ENCODE measurements around the gene ABCA5.

ABCA5 gene

DNA sequence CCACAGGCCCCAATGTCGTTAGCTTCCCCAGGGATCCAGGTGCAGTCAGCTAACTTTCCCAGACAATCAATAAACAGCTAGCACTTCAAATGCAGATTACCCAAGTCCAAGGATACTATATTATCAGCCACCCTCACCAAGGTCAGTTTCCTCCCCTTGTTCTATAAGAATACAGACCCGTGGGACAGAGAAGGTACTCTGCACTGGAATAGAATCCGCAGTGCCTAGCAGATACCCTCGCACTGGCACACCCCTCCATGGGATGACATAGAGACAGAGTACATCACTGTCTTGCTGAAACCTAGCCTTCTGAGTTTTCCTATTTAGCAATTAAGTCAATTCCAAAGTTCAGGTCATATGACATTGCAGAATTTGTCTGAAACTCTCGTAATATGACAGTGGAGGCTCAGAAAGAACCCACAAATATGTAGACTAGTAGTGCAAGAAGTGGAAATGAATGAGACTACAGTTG, 58.4 kb downstream of the ABCA5 start:
- DNase-seq (ENCODE audit: low read depth in 2 of 2): no peak

DNA sequence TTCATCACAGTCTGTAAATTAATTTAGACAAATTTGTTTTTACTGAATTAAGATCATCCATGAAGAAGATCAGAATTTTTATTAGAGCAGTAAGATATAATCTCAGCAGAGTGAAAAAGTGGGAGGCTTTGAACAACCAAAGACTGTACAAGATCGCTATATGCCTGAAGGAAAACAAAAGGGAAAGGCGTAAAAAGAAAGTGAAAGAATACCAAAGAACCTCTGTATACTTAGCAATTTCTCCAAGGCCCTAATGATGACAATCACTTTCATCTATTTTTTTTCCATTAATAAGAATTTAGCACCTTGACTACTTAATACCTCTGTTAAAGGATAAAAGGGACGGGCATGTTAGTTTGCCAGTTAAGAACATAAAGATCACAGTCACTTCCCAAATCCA, 59.7 kb downstream of the ABCA5 start:
- no peak for DNase-seq (ENCODE audit: low read depth in 2 of 2)

GRCh38 chr17:69265873-69266272, 61.1 kb downstream of the ABCA5 start:
- DNase-seq (ENCODE audit: low read depth in 2 of 2): no peak

GRCh38 chr17:69254187-69254586, 72.7 kb downstream of the ABCA5 start:
- DNase-seq (ENCODE audit: low read depth in 2 of 2): no peak

DNA sequence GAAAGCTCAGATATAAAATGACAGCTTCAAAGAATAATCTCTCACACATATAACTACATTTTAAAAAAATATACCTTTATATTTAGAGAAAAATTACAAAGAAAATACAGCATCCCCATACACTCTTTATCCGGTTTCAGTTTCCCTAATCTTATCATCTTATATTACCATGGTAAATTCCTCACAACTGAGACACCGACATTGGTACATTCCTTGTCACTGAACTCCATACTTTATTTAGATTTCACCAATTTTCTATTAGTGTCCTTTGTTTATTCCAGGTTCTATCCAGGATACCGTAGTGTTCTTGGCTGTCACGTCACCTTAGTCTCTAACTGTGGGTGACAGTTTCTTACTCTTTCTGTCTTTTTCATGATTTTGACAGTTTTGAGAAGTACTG, 76.3 kb downstream of the ABCA5 start:
- no peak for DNase-seq (ENCODE audit: low read depth in 2 of 2)

GRCh38 chr17:69246726-69247375, 80.1 kb downstream of the ABCA5 start:
- no peak for DNase-seq (ENCODE audit: low read depth in 2 of 2)

DNA sequence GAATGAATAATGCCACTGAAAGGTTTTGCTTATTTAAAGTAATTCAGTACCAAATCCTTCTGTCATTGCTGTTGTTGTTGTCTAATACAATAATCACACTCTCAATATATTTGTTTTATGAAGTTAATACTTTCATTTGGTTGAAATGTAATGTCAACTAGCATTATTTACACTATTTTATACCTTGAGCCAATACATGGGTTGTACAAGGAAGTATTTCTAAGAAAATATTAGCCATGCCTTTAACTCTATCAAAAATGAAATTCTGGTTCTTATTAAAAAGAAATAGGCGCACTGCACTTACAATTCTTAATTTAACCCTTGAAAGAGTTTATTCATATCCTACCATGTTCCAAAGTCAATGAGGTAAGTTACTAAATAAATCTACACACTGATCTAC, 80.7 kb downstream of the ABCA5 start:
- DNase-seq (ENCODE audit: low read depth in 2 of 2): no peak

DNA sequence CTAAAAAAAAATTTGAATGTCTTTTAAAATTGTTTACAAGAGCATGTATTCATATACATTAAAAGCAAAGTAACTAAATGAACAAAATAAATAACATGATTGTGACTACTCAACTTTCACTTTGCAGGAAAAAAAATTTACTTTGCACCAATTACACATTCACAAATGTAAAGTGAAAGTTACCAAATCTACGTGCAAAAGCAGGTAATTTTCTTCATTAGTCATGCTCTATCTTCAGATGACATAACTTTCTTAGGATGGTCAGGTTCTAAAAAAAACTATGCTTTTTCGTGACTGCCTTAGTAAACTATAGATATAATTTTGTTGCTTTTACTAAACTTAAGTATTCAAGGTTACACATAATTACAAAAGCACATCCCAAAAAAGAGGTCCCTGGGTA, 81.3 kb downstream of the ABCA5 start:
- DNase-seq (ENCODE audit: low read depth in 2 of 2): no peak

DNA sequence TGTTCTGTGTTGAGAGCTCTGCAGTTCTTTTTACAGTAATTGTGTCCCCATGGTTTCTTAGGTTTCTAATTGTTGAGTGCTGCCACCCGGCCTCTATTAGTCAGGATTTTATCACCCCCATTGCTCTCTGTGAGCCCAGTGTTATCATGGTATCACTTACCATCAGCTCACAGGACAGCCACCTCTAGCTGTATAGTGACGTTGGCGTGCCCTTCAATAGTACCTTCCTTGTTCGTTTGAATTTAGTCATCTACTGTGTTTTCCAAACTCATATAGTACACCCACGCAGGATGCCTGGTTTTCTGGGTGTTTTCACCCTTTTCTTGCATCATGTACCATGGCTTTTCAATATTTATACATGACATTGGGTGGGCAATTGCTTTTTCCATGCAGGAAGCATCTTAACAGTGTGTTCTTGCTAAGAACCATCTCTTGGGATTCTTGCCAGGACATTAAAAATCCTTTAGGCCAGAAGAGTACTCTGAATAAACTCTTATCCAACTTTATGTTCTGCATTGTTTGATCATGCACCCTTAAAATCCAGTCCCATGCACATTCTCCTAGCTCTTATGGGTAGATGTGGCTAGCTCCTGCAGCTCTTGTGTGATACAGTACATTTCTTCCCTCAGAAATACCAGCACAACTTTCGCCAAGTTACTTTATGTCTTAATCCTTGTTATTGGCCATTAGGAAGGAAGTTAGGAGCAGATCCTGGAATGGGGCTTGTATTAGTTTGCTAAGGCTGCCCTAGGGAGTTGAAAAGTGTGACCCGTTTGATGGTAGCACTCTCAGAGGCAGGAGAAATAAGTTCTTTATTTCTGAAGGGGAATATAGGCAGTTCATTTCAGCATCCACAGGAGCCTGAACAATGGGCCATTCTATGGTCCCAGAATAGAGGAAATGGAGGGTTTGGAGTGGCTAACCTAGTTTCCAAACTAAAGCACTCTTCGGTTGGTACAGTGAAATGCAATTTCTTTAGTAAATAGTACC, 87.0 kb downstream of the ABCA5 start:
- no peak for DNase-seq (ENCODE audit: low read depth in 2 of 2)

- DNase-seq (ENCODE audit: low read depth in 2 of 2): no peak
These were observed 90.0 kb downstream of the ABCA5 start for GRCh38 chr17:69236946-69237345.

- no peak for DNase-seq (ENCODE audit: low read depth in 2 of 2)
These were observed 90.5 kb downstream of the ABCA5 start for GRCh38 chr17:69236464-69236863.

DNA sequence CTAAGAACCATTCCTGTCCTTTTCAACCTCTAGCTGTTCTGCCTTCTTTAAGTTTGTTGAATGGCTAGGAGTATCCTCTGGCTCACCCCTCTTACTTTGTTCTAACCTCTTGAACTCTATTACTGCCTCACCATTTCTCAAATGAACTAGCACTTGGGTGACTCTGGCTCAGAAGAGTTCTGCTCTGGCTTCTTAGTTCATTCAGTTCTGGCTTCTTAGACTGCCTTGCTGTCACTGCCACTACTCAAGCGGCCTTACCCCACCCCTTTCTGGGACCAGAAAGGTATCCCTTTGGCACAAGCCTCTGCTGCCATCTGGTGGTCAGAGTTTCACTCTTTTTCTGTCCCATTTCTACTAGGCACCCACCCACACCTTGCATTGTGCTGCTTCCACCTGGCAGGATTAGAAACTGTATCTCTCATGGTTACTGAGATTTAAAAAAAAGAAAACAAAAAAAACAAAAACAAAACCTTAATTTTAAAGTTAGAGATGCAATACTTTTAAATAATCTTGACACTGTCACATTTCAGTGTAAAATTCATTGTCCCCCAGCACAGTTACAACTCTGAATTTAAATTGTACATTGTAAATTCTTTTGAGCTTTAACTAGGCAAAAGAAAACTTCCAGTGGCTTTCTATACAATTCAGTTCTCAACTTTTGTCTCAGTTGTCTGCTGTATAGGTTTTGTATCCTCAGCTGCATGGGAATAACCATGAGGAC, 91.4 kb downstream of the ABCA5 start:
- DNase-seq (ENCODE audit: low read depth in 2 of 2): peak in 1 of 2 donors; percentile 23

- DNase-seq (ENCODE audit: low read depth in 2 of 2): no peak
These were observed 94.3 kb downstream of the ABCA5 start for GRCh38 chr17:69232650-69233049.

GRCh38 chr17:69231521-69231920, 95.4 kb downstream of the ABCA5 start:
- no peak for DNase-seq (ENCODE audit: low read depth in 2 of 2)

- DNase-seq (ENCODE audit: low read depth in 2 of 2): no peak
These were observed 96.0 kb downstream of the ABCA5 start for GRCh38 chr17:69230939-69231338.

GRCh38 chr17:69228576-69228975, 98.4 kb downstream of the ABCA5 start, which contains the start of gene ABCA10:
TSS of gene ABCA10 (minus strand) at chr17:69228824. CDS start at chr17:69225358, 3,466 bp downstream.
- DNase-seq (ENCODE audit: low read depth in 2 of 2): no peak

GRCh38 chr17:69228018-69228417, 98.9 kb downstream of the ABCA5 start:
- DNase-seq (ENCODE audit: low read depth in 2 of 2): no peak

DNA sequence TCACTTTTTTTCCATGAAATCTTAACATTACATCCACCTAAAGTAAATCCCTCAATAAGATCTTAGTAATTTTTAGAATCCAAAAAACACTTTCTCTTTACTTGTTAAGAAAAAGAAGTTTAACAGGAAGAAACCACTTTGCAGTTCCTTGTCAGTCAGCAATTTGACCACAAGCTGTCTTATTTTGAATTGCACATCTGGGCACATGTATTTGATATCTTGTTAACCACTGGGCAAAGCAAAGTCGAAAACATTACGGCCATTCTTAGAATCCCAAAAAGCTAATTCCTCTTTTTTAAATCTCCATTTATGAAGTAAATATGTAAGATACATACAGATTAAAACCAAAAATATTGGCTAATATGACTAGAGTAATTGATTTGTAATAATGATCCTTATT, 99.4 kb downstream of the ABCA5 start:
- no peak for DNase-seq (ENCODE audit: low read depth in 2 of 2)

DNA sequence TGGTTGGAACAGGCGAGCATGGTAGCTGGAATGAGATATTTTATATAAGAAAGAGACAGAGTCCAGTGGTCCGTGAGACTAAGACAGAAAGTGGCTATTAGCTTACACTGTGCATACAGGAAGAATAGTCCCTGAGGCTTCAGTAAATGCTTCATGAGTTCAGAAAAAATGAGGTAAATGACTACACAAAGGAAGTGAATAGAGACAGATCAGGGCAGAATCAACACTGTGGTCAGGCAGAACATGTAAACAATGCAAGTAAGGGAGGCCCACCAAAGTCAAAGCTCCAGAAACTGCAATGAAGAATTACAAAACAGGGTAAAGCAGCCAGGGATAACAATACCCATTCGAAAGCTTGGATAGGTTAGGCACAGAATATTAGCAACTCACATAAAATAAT, 103.1 kb downstream of the ABCA5 start:
- no peak for DNase-seq (ENCODE audit: low read depth in 2 of 2)

GRCh38 chr17:69222707-69223258, 104.2 kb downstream of the ABCA5 start:
- DNase-seq (ENCODE audit: low read depth in 2 of 2): no peak

DNA sequence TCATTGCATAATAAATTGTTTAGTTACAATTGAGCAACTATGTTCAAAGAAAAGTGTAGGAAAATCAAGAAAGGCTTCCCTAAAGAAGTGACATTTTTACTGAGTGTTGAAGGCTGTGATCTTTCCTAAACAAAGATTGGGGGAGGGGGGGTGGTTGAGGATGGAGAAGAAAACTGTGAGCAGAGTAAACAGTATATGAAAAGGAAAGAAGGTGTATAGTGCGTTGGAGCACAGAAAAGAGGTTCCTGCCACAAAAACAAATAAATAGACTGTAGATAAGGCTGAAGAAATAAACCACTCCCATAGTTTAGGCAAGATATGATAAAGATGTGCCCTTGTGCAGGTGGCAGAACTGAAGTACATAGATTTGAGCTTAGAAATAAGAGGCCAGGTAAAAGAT, 106.8 kb downstream of the ABCA5 start:
- DNase-seq (ENCODE audit: low read depth in 2 of 2): no peak

DNA sequence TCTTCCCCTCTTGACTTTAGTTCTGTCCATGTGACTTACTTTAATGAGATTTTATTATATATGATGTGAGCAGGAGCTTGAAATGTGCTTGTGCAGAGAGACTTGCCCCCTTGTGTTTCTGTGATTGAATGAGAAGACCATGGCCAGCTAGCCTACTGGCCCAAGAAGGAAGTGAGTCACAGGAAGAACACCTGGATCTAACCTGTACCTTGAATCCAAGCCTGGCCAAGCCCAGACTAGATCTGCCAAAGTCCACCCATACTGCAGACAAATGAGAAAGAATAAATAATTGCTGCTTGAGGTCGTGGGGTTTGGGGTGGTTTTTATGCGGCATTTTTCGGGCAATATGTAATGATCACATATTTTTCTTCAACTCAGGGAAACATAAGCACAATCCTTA, 107.9 kb downstream of the ABCA5 start:
- no peak for DNase-seq (ENCODE audit: low read depth in 2 of 2)

Data from stimulated activated CD8-positive, alpha-beta memory T cell treated with anti-CD3 and anti-CD28 coated beads, Interleukin-2, amount 100 ng/mL, for 1 hour (primary cell).